ENCODE results near the gene SARS2. TPM values are rescaled to one million over a fixed set of nuclear protein-coding genes. Genes with fewer than 3 reads are reported as not detected.
A peak's percentile ranks its signal among the peaks of the same experiment; 100 is the strongest.
"Not testable (repeated sequence)": the region's sequence is repeated elsewhere in the genome, so short reads cannot be mapped to it uniquely, and the experiment has no call there.

SARS2 gene
- total RNA-seq, 4 donors from 2014 or later, result 26.6 to 52.0 (median 37.8) TPM

DNA sequence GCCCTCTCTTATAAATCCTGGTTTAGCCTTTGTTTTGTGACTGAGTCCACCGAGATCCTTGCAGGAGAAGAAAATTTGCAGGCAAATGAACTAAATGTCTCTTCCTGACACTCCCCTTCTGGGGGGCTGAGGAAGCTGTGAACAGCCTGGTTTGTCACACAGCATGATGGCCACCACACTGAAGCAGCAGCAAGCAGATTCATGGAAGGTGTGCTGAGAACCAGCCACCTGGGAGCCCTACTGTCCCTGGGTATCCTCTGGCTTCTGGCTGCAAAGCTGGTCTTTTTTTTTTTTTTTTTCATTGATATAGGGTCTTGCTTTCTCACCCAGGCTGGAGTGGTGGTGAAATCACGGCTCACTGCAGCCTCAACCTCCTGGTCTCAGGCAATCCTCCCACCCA lies 11.4 kb upstream of the SARS2 start:
- Histone ChIP-seq H3K4me3 (replicated peaks in 1 of 3) (no peak overlapping the region), H3K9me3 (no peaks in the 10 kb centered on the region), H3K27ac (no peak overlapping the region), H3K36me3 (no peaks in the 10 kb centered on the region), H3K4me1 (no peaks in the 10 kb centered on the region), H3K27me3 (no peaks in the 10 kb centered on the region)
- intact Hi-C loops (cut with DNase I), result loop anchor here (10.0 kb wide), 1 partner anchor 407 kb away; no protein-coding TSS in a partner anchor
- no peak for DNase-seq
- TF ChIP-seq, protein P1, sequence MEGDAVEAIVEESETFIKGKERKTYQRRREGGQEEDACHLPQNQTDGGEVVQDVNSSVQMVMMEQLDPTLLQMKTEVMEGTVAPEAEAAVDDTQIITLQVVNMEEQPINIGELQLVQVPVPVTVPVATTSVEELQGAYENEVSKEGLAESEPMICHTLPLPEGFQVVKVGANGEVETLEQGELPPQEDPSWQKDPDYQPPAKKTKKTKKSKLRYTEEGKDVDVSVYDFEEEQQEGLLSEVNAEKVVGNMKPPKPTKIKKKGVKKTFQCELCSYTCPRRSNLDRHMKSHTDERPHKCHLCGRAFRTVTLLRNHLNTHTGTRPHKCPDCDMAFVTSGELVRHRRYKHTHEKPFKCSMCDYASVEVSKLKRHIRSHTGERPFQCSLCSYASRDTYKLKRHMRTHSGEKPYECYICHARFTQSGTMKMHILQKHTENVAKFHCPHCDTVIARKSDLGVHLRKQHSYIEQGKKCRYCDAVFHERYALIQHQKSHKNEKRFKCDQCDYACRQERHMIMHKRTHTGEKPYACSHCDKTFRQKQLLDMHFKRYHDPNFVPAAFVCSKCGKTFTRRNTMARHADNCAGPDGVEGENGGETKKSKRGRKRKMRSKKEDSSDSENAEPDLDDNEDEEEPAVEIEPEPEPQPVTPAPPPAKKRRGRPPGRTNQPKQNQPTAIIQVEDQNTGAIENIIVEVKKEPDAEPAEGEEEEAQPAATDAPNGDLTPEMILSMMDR (IDR thresholded peaks at IDR 0.05), result no peak
- no peak for TF ChIP-seq POLR2A (IDR thresholded peaks at IDR 0.05)
- 82 to 86% methylated on average over 2 of the region's 2 CpGs for WGBS, 2 donors

DNA sequence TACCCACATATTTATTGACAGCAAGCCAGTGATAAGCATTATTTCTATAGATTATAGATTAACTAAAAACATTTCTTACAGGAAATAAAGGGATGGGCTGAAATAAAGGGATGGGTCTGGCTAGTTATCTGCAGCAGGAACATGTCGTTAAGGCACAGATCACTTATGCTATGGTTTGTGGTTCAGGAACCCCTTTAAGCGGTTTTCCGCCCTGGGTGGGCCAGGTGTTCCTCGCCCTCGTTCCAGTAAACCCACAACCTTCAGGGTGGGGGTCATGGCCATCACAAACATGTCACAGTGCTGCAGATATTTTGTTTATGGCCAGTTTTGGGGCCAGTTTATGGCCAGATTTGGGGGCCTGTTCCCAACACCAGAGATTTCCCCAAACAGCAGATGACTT lies 10.9 kb upstream of the SARS2 start:
- 83 to 90% methylated on average over 5 of the region's 5 CpGs for WGBS, 2 donors
- H3K27me3 ChIP-seq; H3K36me3 ChIP-seq; H3K9me3 ChIP-seq; DNase-seq; H3K4me1 ChIP-seq; H3K27ac ChIP-seq; H3K4me3 ChIP-seq (replicated peaks in 1 of 3): not testable (repeated sequence)
- intact Hi-C loops (cut with DNase I), result loop anchor here (10.0 kb wide), 1 partner anchor 407 kb away; no protein-coding TSS in a partner anchor

DNA sequence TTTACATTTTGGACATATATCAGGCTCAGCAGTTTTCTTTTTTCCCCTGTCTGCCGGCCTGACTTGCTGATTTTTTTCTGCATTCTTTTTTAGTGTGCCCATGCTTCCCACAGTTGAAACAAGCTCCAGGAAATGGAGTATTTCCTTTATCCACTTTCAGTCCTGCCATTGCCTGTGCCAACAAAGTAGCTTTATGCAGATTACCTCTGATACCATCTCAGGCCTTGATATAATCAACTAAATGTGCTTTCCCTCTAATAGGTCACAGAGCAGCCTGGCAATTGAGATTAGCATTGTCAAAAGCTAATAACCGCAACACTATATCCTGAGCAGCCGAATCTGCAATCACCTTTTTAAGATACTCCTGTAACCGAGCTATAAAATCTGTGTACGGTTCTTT lies 9.4 kb upstream of the SARS2 start:
- H3K27ac ChIP-seq, result no peak overlapping the region
- no peaks in the 10 kb centered on the region for H3K9me3 ChIP-seq
- TF ChIP-seq, protein P1 (IDR thresholded peaks at IDR 0.05), result no peak
- no peak for TF ChIP-seq POLR2A (IDR thresholded peaks at IDR 0.05)
- DNase-seq, result no peak
- no peak overlapping the region for H3K4me3 ChIP-seq (replicated peaks in 1 of 3)
- H3K27me3 ChIP-seq, result no peaks in the 10 kb centered on the region
- WGBS, 2 donors, result 44 to 60% methylated on average over 5 of the region's 5 CpGs
- H3K4me1 ChIP-seq, result no peaks in the 10 kb centered on the region
- H3K36me3 ChIP-seq, result no peaks in the 10 kb centered on the region
- intact Hi-C loops (cut with DNase I), result loop anchor here (10.0 kb wide), 1 partner anchor 405 kb away; no protein-coding TSS in a partner anchor

DNA sequence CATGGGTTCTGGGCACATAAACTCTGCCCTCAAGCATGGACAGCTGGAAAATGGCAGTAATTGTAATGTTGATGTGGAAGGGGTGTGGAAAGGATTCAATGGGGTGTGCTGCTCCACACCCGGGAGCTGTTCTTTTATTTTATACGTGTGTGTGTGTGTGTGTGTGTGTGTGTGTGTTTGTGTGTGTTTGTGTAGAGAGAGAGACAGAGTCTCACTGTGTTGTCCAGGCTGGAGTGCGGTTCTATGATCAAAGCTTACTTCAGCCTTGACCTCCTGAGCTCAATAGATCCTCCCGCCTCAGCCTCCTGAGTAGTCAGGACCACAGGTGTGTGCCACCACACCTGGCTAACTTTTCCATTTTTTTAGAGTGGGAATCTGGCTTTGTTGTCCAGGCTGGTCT lies 3.0 kb upstream of the SARS2 start:
- H3K4me3 ChIP-seq (replicated peaks in 1 of 3), result no peak overlapping the region
- H3K9me3 ChIP-seq, result no peaks in the 10 kb centered on the region
- 67 to 80% methylated on average over 4 of the region's 4 CpGs for WGBS, 2 donors
- no peak for DNase-seq
- H3K4me1 ChIP-seq, result peaks cover 0 to 17% of the 10 kb centered on the region in 2 donors
- H3K36me3 ChIP-seq, result no peaks in the 10 kb centered on the region
- no peak overlapping the region for H3K27ac ChIP-seq
- intact Hi-C loops (cut with DNase I), result no loop called here
- H3K27me3 ChIP-seq, result no peaks in the 10 kb centered on the region
- no peak for TF ChIP-seq POLR2A (IDR thresholded peaks at IDR 0.05)
- TF ChIP-seq, protein P1 (IDR thresholded peaks at IDR 0.05), result no peak

DNA sequence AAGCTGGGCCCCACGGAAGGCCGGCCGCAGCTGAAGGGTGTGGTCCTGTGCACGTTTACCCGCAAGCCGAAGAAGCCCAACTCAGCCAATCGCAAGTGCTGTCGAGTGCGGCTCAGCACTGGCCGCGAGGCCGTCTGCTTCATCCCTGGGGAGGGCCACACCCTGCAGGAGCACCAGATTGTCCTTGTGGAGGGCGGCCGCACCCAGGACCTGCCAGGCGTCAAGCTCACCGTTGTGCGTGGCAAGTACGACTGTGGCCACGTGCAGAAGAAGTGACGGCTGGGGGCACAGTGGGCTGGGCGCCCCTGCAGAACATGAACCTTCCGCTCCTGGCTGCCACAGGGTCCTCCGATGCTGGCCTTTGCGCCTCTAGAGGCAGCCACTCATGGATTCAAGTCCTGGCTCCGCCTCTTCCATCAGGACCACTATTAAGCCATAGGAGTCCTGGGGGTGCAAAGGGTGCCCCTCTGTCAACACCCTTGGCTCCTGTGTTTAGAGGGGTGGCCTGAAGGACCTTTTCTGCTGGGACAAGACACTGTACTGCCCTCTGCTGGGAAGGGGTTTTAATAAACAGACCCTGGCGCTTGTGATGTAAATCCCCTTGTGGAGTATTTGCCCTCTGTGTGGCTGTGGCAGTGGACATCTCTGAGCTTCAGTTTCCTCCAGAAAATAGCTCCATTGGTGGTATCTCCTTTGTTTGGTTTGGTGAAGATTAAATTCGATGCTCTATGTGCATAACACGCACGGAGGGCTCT lies 2.0 kb upstream of the SARS2 start:
- no peak for TF ChIP-seq POLR2A (IDR thresholded peaks at IDR 0.05)
- TF ChIP-seq, protein P1 (IDR thresholded peaks at IDR 0.05), result no peak
- Histone ChIP-seq H3K4me3 (replicated peaks in 1 of 3) (no peak overlapping the region), H3K36me3 (no peaks in the 10 kb centered on the region), H3K4me1 (peaks cover 0 to 17% of the 10 kb centered on the region in 2 donors), H3K27ac (no peak overlapping the region), H3K9me3 (no peaks in the 10 kb centered on the region), H3K27me3 (no peaks in the 10 kb centered on the region)
- intact Hi-C loops (cut with DNase I), result no loop called here
- peak in 1 of 2 donors; percentile 9 for DNase-seq
- WGBS, 2 donors, result 86 to 97% methylated on average over 18 to 21 of the region's 29 CpGs
